GM18517 (cell line): ENCODE results near the gene PARD3B.

ENCODE experiments used
- ATAC-seq: cut with Tn5 transposase; IDR thresholded peaks from one replicate; pipeline ENCODE4 v1.9.1; 2021; ENCODE audit warnings: mild to moderate bottlenecking, moderate library complexity; ENCODE audit not compliant: unreplicated experiment

PARD3B gene, protein sequence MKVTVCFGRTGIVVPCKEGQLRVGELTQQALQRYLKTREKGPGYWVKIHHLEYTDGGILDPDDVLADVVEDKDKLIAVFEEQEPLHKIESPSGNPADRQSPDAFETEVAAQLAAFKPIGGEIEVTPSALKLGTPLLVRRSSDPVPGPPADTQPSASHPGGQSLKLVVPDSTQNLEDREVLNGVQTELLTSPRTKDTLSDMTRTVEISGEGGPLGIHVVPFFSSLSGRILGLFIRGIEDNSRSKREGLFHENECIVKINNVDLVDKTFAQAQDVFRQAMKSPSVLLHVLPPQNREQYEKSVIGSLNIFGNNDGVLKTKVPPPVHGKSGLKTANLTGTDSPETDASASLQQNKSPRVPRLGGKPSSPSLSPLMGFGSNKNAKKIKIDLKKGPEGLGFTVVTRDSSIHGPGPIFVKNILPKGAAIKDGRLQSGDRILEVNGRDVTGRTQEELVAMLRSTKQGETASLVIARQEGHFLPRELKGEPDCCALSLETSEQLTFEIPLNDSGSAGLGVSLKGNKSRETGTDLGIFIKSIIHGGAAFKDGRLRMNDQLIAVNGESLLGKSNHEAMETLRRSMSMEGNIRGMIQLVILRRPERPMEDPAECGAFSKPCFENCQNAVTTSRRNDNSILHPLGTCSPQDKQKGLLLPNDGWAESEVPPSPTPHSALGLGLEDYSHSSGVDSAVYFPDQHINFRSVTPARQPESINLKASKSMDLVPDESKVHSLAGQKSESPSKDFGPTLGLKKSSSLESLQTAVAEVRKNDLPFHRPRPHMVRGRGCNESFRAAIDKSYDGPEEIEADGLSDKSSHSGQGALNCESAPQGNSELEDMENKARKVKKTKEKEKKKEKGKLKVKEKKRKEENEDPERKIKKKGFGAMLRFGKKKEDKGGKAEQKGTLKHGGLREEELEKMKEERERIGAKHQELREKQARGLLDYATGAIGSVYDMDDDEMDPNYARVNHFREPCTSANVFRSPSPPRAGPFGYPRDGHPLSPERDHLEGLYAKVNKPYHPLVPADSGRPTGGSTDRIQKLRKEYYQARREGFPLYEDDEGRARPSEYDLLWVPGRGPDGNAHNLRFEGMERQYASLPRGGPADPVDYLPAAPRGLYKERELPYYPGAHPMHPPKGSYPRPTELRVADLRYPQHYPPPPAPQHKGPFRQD (N-terminal part only)

DNA sequence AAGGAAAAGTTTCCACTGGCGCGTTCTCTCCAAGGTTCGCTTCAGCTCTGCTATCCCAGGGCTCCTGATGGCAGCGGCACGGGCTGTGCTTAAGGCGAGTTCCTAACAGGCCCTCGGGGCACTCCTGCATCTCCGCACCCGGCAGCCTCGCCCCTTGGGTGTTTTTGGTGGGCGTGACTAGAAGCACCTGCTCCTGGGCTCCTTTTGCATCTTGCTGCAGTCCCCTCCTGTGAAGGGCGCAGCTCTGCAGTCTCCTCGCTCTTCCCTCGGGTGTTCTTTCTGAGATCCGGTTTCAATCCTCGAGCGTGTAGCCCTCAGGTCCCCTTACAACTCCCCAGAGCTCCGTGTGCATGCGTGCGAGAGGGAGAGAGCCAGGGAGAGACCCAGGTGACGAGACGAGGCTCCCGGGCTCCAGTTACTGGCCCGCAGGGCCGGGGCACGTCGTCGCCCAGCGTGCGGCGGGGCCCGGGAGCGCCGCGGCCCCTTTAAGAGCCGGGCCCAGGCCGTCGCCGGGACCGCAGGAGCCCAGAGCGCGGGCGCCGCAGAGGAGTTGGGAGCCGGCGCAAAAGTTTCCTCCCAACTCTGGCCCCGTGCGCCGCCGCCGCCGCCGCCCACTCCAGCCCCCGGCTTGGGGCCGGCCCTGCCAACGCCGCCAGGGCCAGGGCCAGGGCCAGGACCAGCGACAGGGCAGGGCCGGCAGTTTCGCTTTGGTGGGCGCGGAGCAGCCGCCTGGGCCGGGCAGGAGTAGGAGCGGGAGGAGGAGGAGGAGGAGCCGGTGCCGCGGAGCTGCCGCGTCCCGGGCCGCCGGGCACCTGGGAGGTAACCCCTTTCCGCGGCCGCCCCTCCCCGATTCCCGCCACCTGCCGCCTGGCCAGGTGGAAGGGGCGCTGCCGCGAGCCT is at the start of gene PARD3B:
Gene PARD3B, plus strand, starts transcription at position 515 of the 900 bp plus-strand sequence. CDS start 525 bp downstream, outside the sequence.
- ATAC-seq: no peak

GRCh38 chr2:204496779-204497178 is 48.5 kb upstream of the PARD3B start:
- no peak for ATAC-seq

DNA sequence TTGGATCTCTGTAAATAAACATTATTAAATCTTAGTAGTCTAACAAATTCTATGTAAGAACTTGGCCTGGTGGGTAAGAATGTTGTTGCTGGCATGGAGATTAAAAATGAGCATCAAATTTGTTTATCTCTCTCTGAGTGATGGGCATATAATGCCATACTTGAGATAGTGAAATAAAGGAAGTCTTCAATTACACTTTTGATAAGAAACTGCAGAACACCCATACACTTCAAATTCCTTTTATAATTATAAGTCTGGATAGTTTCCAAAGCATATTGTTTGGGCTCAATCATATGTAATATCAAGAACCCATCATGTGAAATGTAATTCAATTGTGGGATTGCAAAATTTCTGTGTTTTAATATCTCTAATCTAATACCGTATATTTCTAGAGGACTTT is 47.4 kb upstream of the PARD3B start:
- ATAC-seq: no peak

DNA sequence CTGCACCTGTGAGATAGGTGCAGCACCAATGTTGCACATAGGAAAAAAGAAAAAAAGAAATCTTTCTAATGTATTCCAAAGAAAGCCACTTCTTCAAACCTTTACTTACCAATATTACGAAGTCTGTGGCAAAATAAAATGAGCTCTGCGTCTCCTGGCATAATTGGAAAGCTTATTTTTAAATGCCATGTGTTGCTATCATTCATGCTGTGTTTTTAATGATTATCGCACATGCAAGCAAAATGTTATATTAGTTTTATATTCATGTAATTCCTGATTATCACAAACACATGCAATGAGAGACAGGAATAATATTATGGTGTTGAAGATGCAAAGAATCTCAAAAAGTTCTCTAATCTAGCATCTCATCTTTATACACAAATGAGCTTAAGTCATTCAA is 47.0 kb upstream of the PARD3B start:
- ATAC-seq: no peak

DNA sequence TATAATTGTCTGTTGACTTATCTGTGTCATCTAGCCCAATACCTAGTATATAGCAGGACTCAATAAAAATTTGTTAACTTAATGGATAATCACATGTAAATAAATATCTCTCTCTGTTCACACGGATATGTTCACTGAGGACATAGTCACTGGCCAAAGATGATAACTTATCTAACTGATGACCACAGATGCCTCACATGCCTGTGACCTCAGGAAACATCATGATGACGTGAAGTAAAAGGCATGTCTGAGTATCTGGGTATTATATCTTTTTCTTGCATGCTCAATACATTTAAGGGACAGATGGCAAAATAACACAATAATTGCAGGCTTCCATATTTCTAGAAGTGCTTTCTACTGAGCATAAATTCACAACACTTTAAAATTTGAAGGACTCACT is 41.4 kb upstream of the PARD3B start:
- no peak for ATAC-seq

- ATAC-seq: no peak
Measured at GRCh38 chr2:204504594-204504993, 40.7 kb upstream of the PARD3B start.

- no peak for ATAC-seq
Measured at GRCh38 chr2:204505488-204505887, 39.8 kb upstream of the PARD3B start.

DNA sequence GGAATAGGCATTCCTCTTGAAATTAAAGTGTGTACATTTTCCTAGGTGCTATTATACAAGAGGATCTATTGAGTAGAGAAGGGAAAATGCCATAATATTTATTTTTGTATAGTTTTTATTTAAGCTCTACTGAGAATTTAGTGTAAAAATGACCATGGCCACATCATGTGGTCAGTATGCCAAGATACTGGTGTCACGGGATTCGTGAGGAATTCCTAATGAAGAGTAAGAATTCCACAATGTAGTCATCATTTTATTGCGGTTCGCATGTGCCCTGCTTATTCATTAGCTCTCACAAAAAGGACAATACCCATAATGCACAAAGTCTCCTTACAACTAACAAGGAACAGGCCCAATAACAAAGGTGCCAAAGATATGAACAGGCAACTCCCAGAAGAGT is 39.3 kb upstream of the PARD3B start:
- no peak for ATAC-seq

GRCh38 chr2:204507636-204508035 is 37.6 kb upstream of the PARD3B start:
- ATAC-seq: no peak

- ATAC-seq: no peak
Measured at GRCh38 chr2:204510709-204511420, 34.4 kb upstream of the PARD3B start.

DNA sequence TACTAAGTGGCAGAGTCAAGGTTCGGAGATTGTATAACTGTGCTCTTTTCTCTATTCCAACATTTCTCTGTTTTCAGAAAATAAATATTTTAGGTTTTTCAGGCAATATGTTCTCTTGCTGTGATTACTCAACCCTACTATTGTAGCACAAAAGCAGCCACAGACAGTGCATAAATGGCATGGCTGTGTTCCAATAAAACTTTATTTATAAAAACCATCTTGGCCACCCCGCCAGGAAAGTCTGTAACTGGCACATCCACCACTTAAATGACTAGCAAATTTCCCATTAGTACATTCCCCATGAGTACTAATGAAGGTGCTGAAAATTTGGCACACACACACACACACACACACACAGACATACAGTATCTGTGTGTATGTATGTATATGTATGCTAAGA is 30.8 kb upstream of the PARD3B start:
- no peak for ATAC-seq

- ATAC-seq: no peak
Measured at GRCh38 chr2:204515416-204515815, 29.9 kb upstream of the PARD3B start.

DNA sequence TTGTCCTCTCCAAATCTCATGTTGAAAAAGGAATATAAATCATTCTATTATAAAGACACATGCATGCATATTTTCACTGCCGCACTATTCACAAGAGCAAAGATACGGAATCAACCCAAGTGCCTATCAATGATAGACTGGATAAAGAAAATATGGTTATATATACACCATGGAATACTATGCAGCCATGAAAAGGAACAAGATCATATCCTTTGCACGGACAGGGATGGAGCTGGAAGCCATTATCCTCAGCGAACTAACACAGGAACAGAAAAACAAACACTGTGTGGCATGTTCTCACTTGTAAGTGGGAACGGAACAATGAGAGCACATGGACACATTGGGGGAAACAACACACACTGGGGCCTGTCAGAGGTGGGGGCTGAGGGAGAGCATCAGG is 28.1 kb upstream of the PARD3B start:
- no peak for ATAC-seq

- no peak for ATAC-seq
Measured at GRCh38 chr2:204529795-204530463, 15.3 kb upstream of the PARD3B start.

- no peak for ATAC-seq
Measured at GRCh38 chr2:204530464-204530805, 14.8 kb upstream of the PARD3B start.

DNA sequence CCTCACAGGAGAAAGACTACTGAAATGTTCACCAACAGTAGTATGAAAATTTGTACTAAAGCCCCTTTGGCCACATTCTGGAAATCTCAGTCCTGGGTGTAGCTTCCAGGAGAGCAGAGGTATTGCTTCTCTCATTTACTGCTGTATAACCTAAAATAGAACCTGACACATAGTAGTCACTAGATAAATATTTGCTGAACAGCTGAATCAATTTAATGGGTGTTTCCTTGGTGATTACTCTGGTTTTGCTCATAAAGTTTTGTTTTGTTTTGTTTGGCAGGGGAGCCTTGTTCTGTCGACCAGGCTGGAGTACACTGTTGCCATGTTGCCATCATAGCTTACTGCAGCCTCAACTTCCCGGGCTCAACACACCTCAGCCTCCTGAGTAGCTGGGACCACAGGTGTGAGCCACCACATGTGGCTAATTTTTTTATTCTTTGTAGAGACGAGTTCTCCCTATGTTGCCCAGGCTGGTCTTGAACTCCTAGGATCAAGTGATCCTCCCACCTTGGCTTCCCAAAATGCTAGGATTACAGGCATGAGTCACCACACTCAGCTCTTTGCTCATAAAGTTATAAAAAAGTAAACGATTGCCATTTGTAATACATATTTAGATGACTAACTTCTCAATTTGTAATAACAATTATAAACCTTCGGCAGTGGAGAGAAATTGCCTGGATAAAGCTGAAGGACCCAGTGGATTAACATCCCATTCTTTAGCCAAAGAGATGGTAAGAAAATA is 11.5 kb upstream of the PARD3B start:
- ATAC-seq: no peak

DNA sequence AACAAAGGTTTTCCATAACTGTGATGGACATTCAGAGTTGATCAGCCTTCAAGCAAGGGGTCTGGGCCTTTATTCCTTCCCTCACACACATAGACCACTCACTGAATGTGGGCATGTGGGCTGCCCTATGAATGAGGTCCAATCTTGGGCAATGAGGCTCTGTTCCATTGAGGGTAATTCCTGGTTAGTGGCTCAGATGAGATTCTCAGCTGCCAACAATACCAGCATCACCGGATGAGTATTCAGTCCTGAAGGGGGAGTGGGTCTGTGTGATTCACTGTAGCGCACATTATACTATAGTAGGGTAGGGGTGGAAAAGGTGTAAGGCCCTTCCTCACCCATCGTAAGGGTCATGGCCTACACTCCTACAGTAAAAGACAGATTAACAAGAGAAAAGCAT is 9.9 kb upstream of the PARD3B start:
- no peak for ATAC-seq

DNA sequence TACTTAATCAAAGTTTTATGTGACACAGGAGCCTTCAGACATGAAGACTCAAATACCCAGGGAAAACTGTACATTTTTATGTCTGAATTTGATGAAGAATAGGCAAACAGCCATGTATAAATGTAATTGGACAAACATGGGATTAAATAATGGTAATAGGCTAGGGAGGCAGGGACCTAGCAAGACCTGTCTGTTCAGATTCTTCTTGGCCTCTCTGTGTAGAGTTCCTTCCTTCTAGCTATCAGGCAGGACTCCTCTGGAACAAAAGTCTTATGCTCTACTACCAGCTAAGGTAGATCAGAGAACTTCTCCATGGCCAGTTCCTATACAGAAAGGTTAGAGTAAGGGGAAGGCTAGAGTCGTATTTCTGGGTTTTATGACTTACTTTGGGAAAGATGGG is 9.5 kb upstream of the PARD3B start:
- ATAC-seq: no peak
